Measurements from ENCODE around the gene SAP30BP. TPM values are rescaled to one million over a fixed set of nuclear protein-coding genes. Genes with fewer than 3 reads are reported as not detected.

The SAP30BP gene
- total and polyA plus RNA-seq, 2 of the 13 experiments (the other 11 are each of a cell fraction or from before 2014, with no cell fraction given) = 67.7 to 99.4 TPM

DNA sequence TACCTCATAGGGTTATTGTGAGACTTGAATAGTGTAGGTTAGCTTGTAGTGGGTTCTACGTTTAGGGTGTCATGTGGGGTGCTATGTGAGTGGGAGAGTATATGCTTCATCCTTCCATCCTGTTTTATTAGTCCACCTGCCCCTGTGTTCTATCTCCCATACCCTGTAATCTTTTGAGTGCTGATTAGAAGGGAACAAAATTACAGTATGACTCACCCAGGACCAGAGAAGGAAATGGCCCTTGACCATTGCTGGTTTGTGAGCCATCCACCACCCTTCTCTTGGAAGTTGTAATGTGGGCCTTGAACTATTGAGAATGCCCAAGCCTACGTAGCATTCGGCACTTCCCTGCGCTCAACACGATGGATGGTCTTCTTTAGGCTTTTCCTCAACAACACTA, 17.1 kb downstream of the SAP30BP start:
- intact Hi-C loops (cut with micrococcal nuclease; ENCODE audit: unreplicated experiment) (no loop called here), in situ Hi-C loops (cut with HindIII; ENCODE audit: extremely low pct_ligation_motif_present, low pct_unique_long_range_greater_than_20kb) (no loop called here)
- Histone ChIP-seq H4K20me1 (ENCODE audit: insufficient read depth, low read length) (peaks cover 3% of the 10 kb centered on the region; the same call in 1 of the 2 replicates), H3K9me3 (ENCODE audit: low read length) (no peaks in the 10 kb centered on the region), H3K9ac (ENCODE audit: insufficient read depth, low read depth, low read length) (no peak overlapping the region), H3K79me2 (ENCODE audit: insufficient read depth, low read length) (peaks cover 62% of the 10 kb centered on the region), H3K4me2 (ENCODE audit: low read depth, low read length) (no peak overlapping the region), H3K4me3 (replicated peaks in 1 of 3; ENCODE audit: insufficient read depth in 1 of 3, low read depth in 2 of 3, low read length in 3 of 3) (no peak overlapping the region), H3K36me3 (replicated peaks in 1 of 2; ENCODE audit: control insufficient read depth in 1 of 2, insufficient read depth in 2 of 2, low read length in 2 of 2) (peaks cover 19 to 58% of the 10 kb centered on the region in 2 experiments), H3K27me3 (ENCODE audit: control insufficient read depth in 1 of 2, insufficient read depth in 2 of 2, low read length in 2 of 2) (no peaks in the 10 kb centered on the region), H3K4me1 (ENCODE audit: insufficient read depth, low read length) (peaks cover 16% of the 10 kb centered on the region), H3K27ac (ENCODE audit: extremely low read length, insufficient read depth, low read length) (no peak overlapping the region), H2AFZ (ENCODE audit: low read length) (no peak overlapping the region)
- CTCF ChIA-PET (ENCODE audit: low intra/inter-chr PET ratio, low total read pairs) = no interaction called here
- WGBS (ENCODE audit: low lambda C conversion rate) = 95% methylated on average over 5 of the region's 5 CpGs
- BruUV-seq (replicated peaks) = no TSS peak
- POLR2A ChIA-PET = interaction anchor here (0.9 to 1.4 kb wide), 3 partner anchors 17 to 96 kb away, joined by 3 to 8 read pairs (median 3); partner anchors contain the start of genes ITGB4, RECQL5 and SAP30BP
- no peak for DNase-seq (ENCODE audit: low spot score)
- ATAC-seq = no peak
- FAIRE-seq = no peak
- TF ChIP-seq FOSL2 (CRISPR knock-in tag; IDR thresholded peaks at IDR 0.05) (0 out of 2 replicates have a peak, but pooled peaks have one; percentile 25), DR1 (CRISPR knock-in tag; IDR thresholded peaks at IDR 0.05) (no peak)

GRCh38 chr17:75684924-75685323, 17.8 kb downstream of the SAP30BP start:
- no peak for ATAC-seq
- intact Hi-C loops (cut with micrococcal nuclease; ENCODE audit: unreplicated experiment) = no loop called here
- Histone ChIP-seq H4K20me1 (ENCODE audit: insufficient read depth, low read length) (peaks cover under 1% of the 10 kb centered on the region; the same call in 1 of the 2 replicates), H3K4me3 (replicated peaks in 1 of 3; ENCODE audit: insufficient read depth in 1 of 3, low read depth in 2 of 3, low read length in 3 of 3) (no peak overlapping the region), H3K4me2 (ENCODE audit: low read depth, low read length) (no peak overlapping the region), H3K27ac (ENCODE audit: extremely low read length, insufficient read depth, low read length) (no peak overlapping the region), H3K9me3 (ENCODE audit: low read length) (no peaks in the 10 kb centered on the region), H3K9ac (ENCODE audit: insufficient read depth, low read depth, low read length) (no peak overlapping the region), H3K4me1 (ENCODE audit: insufficient read depth, low read length) (peaks cover 16% of the 10 kb centered on the region), H3K27me3 (ENCODE audit: control insufficient read depth in 1 of 2, insufficient read depth in 2 of 2, low read length in 2 of 2) (no peaks in the 10 kb centered on the region), H3K79me2 (ENCODE audit: insufficient read depth, low read length) (peaks cover 61% of the 10 kb centered on the region), H3K36me3 (replicated peaks in 1 of 2; ENCODE audit: control insufficient read depth in 1 of 2, insufficient read depth in 2 of 2, low read length in 2 of 2) (peaks cover 16 to 57% of the 10 kb centered on the region in 2 experiments), H2AFZ (ENCODE audit: low read length) (no peak overlapping the region)
- WGBS (ENCODE audit: low lambda C conversion rate) = 90% methylated on average over 7 of the region's 7 CpGs
- in situ Hi-C loops (cut with HindIII; ENCODE audit: extremely low pct_ligation_motif_present, low pct_unique_long_range_greater_than_20kb) = no loop called here
- FAIRE-seq = no peak
- ChIA-PET CTCF (ENCODE audit: low intra/inter-chr PET ratio, low total read pairs) (no interaction called here), POLR2A (no interaction called here)
- TF ChIP-seq ZXDC (CRISPR knock-in tag; IDR thresholded peaks at IDR 0.05) (no peak), GATAD2A (CRISPR knock-in tag; IDR thresholded peaks at IDR 0.05) (no peak), SOX6 (IDR thresholded peaks at IDR 0.05) (no peak), SOX6 (CRISPR knock-in tag; IDR thresholded peaks at IDR 0.05) (no peak)
- DNase-seq (ENCODE audit: low spot score) = no peak
- no TSS peak for BruUV-seq (replicated peaks)
